Measurements from ENCODE around the gene SKAP2.

The SKAP2 gene

GRCh38 chr7:26777385-26777784 is 87.0 kb downstream of the SKAP2 start:
- Histone ChIP-seq H3K27me3 (ENCODE audit: control insufficient read depth, insufficient read depth, low read length) (no peaks in the 10 kb centered on the region), H3K27ac (no peak overlapping the region), H3K36me3 (ENCODE audit: control insufficient read depth, insufficient read depth, low read length) (no peaks in the 10 kb centered on the region), H3K79me2 (no peaks in the 10 kb centered on the region), H3K4me3 (ENCODE audit: low read depth, low read length) (no peak overlapping the region), H3K4me2 (ENCODE audit: low read length) (no peak overlapping the region), H3K9me3 (ENCODE audit: control insufficient read depth, low read length) (no peaks in the 10 kb centered on the region), H3K4me1 (no peaks in the 10 kb centered on the region), H3K9ac (no peak overlapping the region), H2AFZ (no peak overlapping the region)
- TF ChIP-seq CTCF (IDR thresholded peaks at IDR 0.05), result no peak

- no peak for TF ChIP-seq CTCF (IDR thresholded peaks at IDR 0.05)
- Histone ChIP-seq H3K79me2 (no peaks in the 10 kb centered on the region), H3K27me3 (ENCODE audit: control insufficient read depth, insufficient read depth, low read length) (no peaks in the 10 kb centered on the region), H3K4me2 (ENCODE audit: low read length) (no peak overlapping the region), H2AFZ (no peak overlapping the region), H3K4me3 (ENCODE audit: low read depth, low read length) (no peak overlapping the region), H3K9me3 (ENCODE audit: control insufficient read depth, low read length) (no peaks in the 10 kb centered on the region), H3K4me1 (no peaks in the 10 kb centered on the region), H3K36me3 (ENCODE audit: control insufficient read depth, insufficient read depth, low read length) (no peaks in the 10 kb centered on the region), H3K27ac (no peak overlapping the region), H3K9ac (no peak overlapping the region)
Observed at GRCh38 chr7:26760501-26760900, 103.9 kb downstream of the SKAP2 start.

- Histone ChIP-seq H3K9ac (no peak overlapping the region), H3K36me3 (ENCODE audit: control insufficient read depth, insufficient read depth, low read length) (no peaks in the 10 kb centered on the region), H2AFZ (no peak overlapping the region), H3K4me2 (ENCODE audit: low read length) (no peak overlapping the region), H3K4me3 (ENCODE audit: low read depth, low read length) (no peak overlapping the region), H3K27me3 (ENCODE audit: control insufficient read depth, insufficient read depth, low read length) (no peaks in the 10 kb centered on the region), H3K79me2 (no peaks in the 10 kb centered on the region), H3K9me3 (ENCODE audit: control insufficient read depth, low read length) (no peaks in the 10 kb centered on the region), H3K4me1 (no peaks in the 10 kb centered on the region), H3K27ac (no peak overlapping the region)
- TF ChIP-seq CTCF (IDR thresholded peaks at IDR 0.05), result no peak
Observed at GRCh38 chr7:26759108-26759507, 105.3 kb downstream of the SKAP2 start.

GRCh38 chr7:26743205-26743604 is 121.2 kb downstream of the SKAP2 start:
- TF ChIP-seq CTCF (IDR thresholded peaks at IDR 0.05), result no peak
- no peaks in the 10 kb centered on the region for H3K27me3 ChIP-seq (ENCODE audit: control insufficient read depth, insufficient read depth, low read length)
- H3K27ac ChIP-seq, result no peak overlapping the region
- H2AFZ ChIP-seq, result no peak overlapping the region
- no peaks in the 10 kb centered on the region for H3K79me2 ChIP-seq
- no peak overlapping the region for H3K4me3 ChIP-seq (ENCODE audit: low read depth, low read length)
- no peak overlapping the region for H3K4me2 ChIP-seq (ENCODE audit: low read length)
- H3K9ac ChIP-seq, result no peak overlapping the region
- no peaks in the 10 kb centered on the region for H3K9me3 ChIP-seq (ENCODE audit: control insufficient read depth, low read length)
- H3K4me1 ChIP-seq, result no peaks in the 10 kb centered on the region
- H3K36me3 ChIP-seq (ENCODE audit: control insufficient read depth, insufficient read depth, low read length), result no peaks in the 10 kb centered on the region

GRCh38 chr7:26735976-26736600 is 128.3 kb downstream of the SKAP2 start:
- Histone ChIP-seq H3K9ac (no peak overlapping the region), H3K36me3 (ENCODE audit: control insufficient read depth, insufficient read depth, low read length) (no peaks in the 10 kb centered on the region), H3K27me3 (ENCODE audit: control insufficient read depth, insufficient read depth, low read length) (no peaks in the 10 kb centered on the region), H2AFZ (no peak overlapping the region), H3K9me3 (ENCODE audit: control insufficient read depth, low read length) (no peaks in the 10 kb centered on the region), H3K4me1 (no peaks in the 10 kb centered on the region), H3K79me2 (no peaks in the 10 kb centered on the region), H3K27ac (no peak overlapping the region), H3K4me3 (ENCODE audit: low read depth, low read length) (no peak overlapping the region), H3K4me2 (ENCODE audit: low read length) (no peak overlapping the region)
- no peak for TF ChIP-seq CTCF (IDR thresholded peaks at IDR 0.05)

Measured in parathyroid adenoma (tissue), 2 donors.